GM18511 (cell line): Measurements from ENCODE around the gene VAMP5.

Source experiments
- ATAC-seq: cut with Tn5 transposase; IDR thresholded peaks from one replicate; pipeline ENCODE4 v1.9.1; 2021; ENCODE audit warnings: mild to moderate bottlenecking, moderate library complexity; ENCODE audit not compliant: unreplicated experiment

Gene VAMP5

GRCh38 chr2:85621338-85621737, 37.1 kb downstream of the VAMP5 start:
- ATAC-seq = no peak

DNA sequence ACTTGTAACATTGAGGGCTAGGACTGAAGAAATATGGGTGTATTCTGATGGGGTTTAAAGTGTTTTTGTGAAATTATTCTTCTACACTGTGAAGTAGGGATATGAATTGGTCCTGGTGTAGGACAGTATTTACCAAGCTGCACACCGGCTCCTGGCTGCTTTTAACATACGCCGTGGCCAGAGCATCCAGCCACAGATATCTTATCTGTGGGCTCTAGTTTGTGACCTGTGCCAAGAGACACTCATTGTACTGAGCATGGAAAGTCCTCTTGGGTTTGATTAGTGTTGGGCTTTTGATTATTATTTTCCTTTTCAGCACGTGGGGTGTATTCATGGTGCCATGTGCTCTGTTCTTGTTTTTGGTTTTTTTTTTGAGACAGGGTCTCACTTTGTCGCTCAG, 39.8 kb downstream of the VAMP5 start:
- no peak for ATAC-seq

- no peak for ATAC-seq
Observed at GRCh38 chr2:85628658-85629057, 44.4 kb downstream of the VAMP5 start.

DNA sequence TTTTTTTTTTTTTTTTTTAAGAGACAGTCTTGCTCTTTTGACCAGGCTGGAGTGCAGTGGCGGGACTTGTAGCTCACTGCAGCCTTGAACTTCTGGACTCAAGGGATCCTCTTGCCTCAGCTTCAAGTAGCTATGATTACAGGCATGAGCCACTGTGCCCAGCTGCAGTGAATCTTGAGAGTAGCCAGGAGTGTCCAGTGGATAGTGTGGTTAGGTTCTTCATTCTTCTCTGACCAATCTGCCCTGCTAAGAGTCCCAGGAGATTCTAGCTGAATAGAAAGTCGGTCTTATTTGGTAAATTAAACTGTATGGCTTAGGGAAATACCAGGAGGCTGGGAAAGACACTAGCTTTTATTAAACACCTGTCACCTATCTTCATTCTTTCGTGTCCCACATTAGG, 47.1 kb downstream of the VAMP5 start:
- no peak for ATAC-seq

- ATAC-seq = no peak
Observed at GRCh38 chr2:85635011-85635410, 50.8 kb downstream of the VAMP5 start.

GRCh38 chr2:85635636-85636035, 51.4 kb downstream of the VAMP5 start:
- ATAC-seq = no peak

- ATAC-seq = no peak
Observed at GRCh38 chr2:85642725-85643124, 58.5 kb downstream of the VAMP5 start.
